Adrenal gland (tissue), 12 donors: Measurements from ENCODE around the gene CEP112. TPM values are rescaled to one million over a fixed set of nuclear protein-coding genes. Genes with fewer than 3 reads are reported as not detected.

Experiments
- DNase-seq, 7 donors: peaks; one replicate each; pipeline ENCODE4 v3.0.0-alpha.2; 2019 to 2020
- H3K27ac ChIP-seq, 5 donors: fragments of 200-600 bp; sonication (generic) in 4 of 5; 1 replicate in 3 of 5; 2 replicates in 2 of 5; pipeline versions ENCODE4 v1.5.1 to v1.8.0; 2016 to 2020; ENCODE audit warnings: mild to moderate bottlenecking in 1 of 5
- H3K27me3 ChIP-seq: fragments of 200-600 bp; 2 replicates; pipeline ENCODE4 v1.8.0; 2021
- H3K36me3 ChIP-seq, 2 donors: fragments of 200-600 bp; replicated peaks in 1 of 2; 1 replicate in 1 of 2; 2 replicates in 1 of 2; pipeline versions ENCODE4 v1.5.1 to v1.8.0; 2018 to 2022
- H3K4me1 ChIP-seq, 2 donors: fragments of 200-600 bp; replicated peaks in 1 of 2; 1 replicate in 1 of 2; 2 replicates in 1 of 2; pipeline versions ENCODE4 v1.5.1 to v1.8.0; 2018 to 2021
- H3K4me3 ChIP-seq, 4 donors: fragments of 200-600 bp; sonication (generic) in 3 of 4; one replicate each; pipeline ENCODE4 v1.5.1; 2016 to 2018
- H3K9me3 ChIP-seq, 3 donors: fragments of 200-600 bp; sonication (generic) in 1 of 3; replicated peaks in 1 of 3; 1 replicate in 2 of 3; 2 replicates in 1 of 3; pipeline versions ENCODE4 v1.5.1 to v1.8.0; 2016 to 2021
- POLR2A ChIP-seq, 2 donors: fragments of 450-650 bp; IDR thresholded peaks; one replicate each; pipeline ENCODE4 v1.6.1; 2017; ENCODE audit warnings: antibody characterized with exemption in 2 of 2, mild to moderate bottlenecking in 2 of 2, moderate library complexity in 1 of 2
- WGBS, 4 donors: extraction: QIAGEN DNeasy Blood & Tissue Kit in 2 of 4; methylation state at CpG; one replicate each; pipeline versions ENCODE4 v1.1.5 to v1.1.7; 2013 to 2017; 5-methylcytosine and 5-hydroxymethylcytosine counted together
- intact Hi-C, 2 donors: fragments of 100-400 bp; cut with DNase I; formaldehyde crosslinking; loops; one replicate each; pipeline versions ENCODE4 v1.14.1 to v1.15.0; 2022 to 2023
- polyA plus RNA-seq, 3 donors: library from polyadenylated mRNA; stranded (reverse); fragments of 200-250 nt in 2 of 3; fragments of 350-450 nt in 1 of 3; fragmentation: Illumina TruSeq in 1 of 3; extraction: RNeasy Lipid Tissue Mini Kit (QIAGEN cat#74804) in 1 of 3; gene quantifications; one replicate each; pipeline ENCODE4 v1.2.3, GENCODE V29; 2013 to 2014
- total RNA-seq, 9 donors: library from RNA; depleted of rRNA in 4 of 9; stranded (reverse); fragments of >200 nt in 4 of 9; fragments of 120-200 nt in 1 of 9; fragmentation: NEBNext Ultra II Directional in 1 of 9; extraction: Animal tissue kit (Norgen Biotek cat#: 25700) in 1 of 9; gene quantifications; one replicate each; pipeline versions ENCODE4 v1.1.0 to v1.2.4, GENCODE V29; 2013 to 2023
- TF ChIP-seq, protein P1 (sequence below), 6 experiments: fragments of 450-650 bp in 4 of 6; fragments of 200-600 bp in 2 of 6; sonication (generic) in 1 of 6; IDR thresholded peaks; 1 replicate in 5 of 6; 2 replicates in 1 of 6; pipeline versions ENCODE4 v1.5.1 to v1.8.0; 2016 to 2021; ENCODE audit warnings: antibody characterized with exemption in 6 of 6, mild to moderate bottlenecking in 2 of 6, moderate library complexity in 1 of 6
- donor health status: healthy with polysubstance abuse.
- donor health status: Bipolar disorder and iron deficiency.
- donor health status: DM: yes; HTN: yes; CAD: no.
- donor health status: DM: no; HTN: no; CAD: no.
- donor health status: DM: no; HTN: no; CAD: no.
- donor health status: DM: yes; HTN: yes; CAD: no.

CEP112 gene
- total and polyA plus RNA-seq, 12 donors, result 4.2 to 24.1 (median 9.6) TPM

DNA sequence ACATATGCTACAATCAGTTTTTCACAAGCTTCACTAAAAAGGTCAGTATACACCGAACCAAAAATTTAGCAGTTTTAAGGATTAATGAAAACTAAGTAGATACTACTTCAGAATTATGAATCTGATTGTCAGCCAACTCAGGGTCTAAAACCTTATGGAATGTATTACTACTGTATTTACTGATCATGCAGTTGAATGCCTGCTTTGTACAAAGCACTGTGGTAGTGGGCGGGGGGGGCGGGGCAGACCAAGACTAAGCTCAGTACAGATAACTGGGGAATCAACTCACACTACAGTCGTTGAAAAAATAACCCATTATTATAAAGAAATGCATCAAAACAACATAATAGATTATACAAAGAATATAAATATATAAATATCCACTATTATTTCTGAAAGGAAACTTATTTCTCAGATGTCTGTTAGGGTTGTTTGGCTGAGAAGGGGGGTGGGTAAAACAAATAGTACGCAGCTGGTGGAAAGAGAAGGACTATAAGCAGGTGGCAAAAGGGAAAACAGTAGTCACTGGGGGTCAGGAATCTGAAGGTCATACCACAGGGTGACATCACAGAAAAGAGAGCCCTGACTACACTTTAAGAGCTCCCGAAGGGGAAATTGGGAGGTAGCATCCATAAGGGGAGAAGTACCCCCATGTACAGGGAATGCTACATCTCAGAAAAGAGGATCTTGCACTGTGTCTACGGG, 521.1 kb downstream of the CEP112 start:
- no peaks in the 10 kb centered on the region for H3K9me3 ChIP-seq
- no peaks in the 10 kb centered on the region for H3K4me1 ChIP-seq
- no peak overlapping the region for H3K27ac ChIP-seq
- TF ChIP-seq POLR2A (IDR thresholded peaks at IDR 0.05), result no peak
- TF ChIP-seq, protein P1, sequence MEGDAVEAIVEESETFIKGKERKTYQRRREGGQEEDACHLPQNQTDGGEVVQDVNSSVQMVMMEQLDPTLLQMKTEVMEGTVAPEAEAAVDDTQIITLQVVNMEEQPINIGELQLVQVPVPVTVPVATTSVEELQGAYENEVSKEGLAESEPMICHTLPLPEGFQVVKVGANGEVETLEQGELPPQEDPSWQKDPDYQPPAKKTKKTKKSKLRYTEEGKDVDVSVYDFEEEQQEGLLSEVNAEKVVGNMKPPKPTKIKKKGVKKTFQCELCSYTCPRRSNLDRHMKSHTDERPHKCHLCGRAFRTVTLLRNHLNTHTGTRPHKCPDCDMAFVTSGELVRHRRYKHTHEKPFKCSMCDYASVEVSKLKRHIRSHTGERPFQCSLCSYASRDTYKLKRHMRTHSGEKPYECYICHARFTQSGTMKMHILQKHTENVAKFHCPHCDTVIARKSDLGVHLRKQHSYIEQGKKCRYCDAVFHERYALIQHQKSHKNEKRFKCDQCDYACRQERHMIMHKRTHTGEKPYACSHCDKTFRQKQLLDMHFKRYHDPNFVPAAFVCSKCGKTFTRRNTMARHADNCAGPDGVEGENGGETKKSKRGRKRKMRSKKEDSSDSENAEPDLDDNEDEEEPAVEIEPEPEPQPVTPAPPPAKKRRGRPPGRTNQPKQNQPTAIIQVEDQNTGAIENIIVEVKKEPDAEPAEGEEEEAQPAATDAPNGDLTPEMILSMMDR (IDR thresholded peaks at IDR 0.05), result no peak
- no peaks in the 10 kb centered on the region for H3K27me3 ChIP-seq
- H3K4me3 ChIP-seq, result no peak overlapping the region
- intact Hi-C loops, result no loop called here
- no peak for DNase-seq
- H3K36me3 ChIP-seq, result no peaks in the 10 kb centered on the region
- WGBS, 4 donors, result 86 to 91% (median 90%) methylated on average over 7 of the region's 7 CpGs

DNA sequence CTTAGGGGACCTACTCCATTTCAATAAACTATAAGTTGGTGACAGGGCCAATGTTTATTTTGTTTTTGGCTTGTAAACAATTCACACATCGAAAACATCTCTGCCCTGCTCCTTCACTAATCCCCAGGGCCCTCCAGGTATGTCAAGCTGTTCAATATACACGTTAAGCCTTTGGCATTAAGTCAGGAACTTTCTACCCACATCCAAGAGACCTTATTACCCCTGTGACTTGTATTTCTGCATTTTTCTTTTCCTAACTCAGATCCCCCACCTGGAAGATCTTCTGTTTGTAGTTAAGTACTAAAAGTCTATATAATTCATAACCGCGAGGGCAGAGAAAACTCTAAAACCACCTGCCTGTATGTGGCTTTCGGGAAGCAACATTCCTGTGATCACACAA, 523.7 kb downstream of the CEP112 start:
- no peak overlapping the region for H3K27ac ChIP-seq
- intact Hi-C loops, result no loop called here
- H3K27me3 ChIP-seq, result no peaks in the 10 kb centered on the region
- no peaks in the 10 kb centered on the region for H3K9me3 ChIP-seq
- WGBS, 4 donors, result 90 to 92% (median 91%) methylated on average over 5 of the region's 5 CpGs
- no peak for DNase-seq
- H3K4me3 ChIP-seq, result no peak overlapping the region
- no peaks in the 10 kb centered on the region for H3K36me3 ChIP-seq
- H3K4me1 ChIP-seq, result no peaks in the 10 kb centered on the region
- no peak for TF ChIP-seq POLR2A (IDR thresholded peaks at IDR 0.05)
- TF ChIP-seq, protein P1 (IDR thresholded peaks at IDR 0.05), result no peak

DNA sequence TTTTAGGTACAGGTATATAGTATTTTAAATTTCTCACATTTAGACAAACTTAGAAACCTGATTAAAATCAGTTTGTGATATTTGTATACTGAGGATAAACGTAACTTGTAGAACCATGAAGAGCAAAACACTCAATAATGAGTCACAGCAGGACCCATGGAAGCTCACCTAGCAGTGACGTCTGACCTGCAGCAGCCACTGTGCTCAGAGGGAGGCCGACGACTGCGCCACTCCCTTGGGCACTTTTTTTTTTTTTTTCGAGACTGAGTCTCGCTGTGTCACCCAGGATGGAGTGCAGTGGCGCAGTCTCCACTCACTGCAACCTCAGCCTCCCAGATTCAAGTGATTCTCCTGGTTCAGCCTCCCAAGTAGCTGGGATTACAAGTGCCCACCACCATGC, 524.3 kb downstream of the CEP112 start:
- no peaks in the 10 kb centered on the region for H3K4me1 ChIP-seq
- H3K36me3 ChIP-seq, result no peaks in the 10 kb centered on the region
- intact Hi-C loops, result no loop called here
- TF ChIP-seq, protein P1 (IDR thresholded peaks at IDR 0.05), result no peak
- no peak for TF ChIP-seq POLR2A (IDR thresholded peaks at IDR 0.05)
- no peaks in the 10 kb centered on the region for H3K9me3 ChIP-seq
- H3K27me3 ChIP-seq, result no peaks in the 10 kb centered on the region
- H3K4me3 ChIP-seq, result no peak overlapping the region
- WGBS, 4 donors, result 88 to 97% (median 93%) methylated on average over 6 to 8 of the region's 8 CpGs
- H3K27ac ChIP-seq, result no peak overlapping the region
- DNase-seq, result no peak

DNA sequence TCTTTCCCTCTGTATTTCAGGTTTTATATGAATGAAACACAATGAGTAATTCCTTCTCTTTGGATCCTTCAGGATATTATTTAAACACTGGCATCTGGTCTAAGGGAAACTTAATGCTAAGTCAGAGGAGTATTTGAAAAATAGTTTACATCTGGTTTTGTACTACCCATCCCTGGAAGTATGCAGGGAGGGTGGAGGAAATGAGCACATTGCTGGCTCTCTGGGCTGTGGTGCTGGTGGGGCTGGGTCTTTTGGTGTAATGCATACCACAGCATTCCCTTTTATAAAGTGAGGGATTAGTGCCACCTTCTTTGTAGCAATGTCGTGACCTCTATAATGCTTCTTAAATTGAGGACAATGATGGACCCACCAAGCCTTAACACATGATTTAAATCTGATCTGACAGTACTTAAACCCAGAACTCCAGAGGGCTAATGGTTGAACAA, 525.0 kb downstream of the CEP112 start:
- intact Hi-C loops, result no loop called here
- H3K27me3 ChIP-seq, result no peaks in the 10 kb centered on the region
- no peak overlapping the region for H3K4me3 ChIP-seq
- no peak for DNase-seq
- no peaks in the 10 kb centered on the region for H3K9me3 ChIP-seq
- H3K4me1 ChIP-seq, result no peaks in the 10 kb centered on the region
- TF ChIP-seq POLR2A (IDR thresholded peaks at IDR 0.05), result no peak
- TF ChIP-seq, protein P1 (IDR thresholded peaks at IDR 0.05), result no peak
- WGBS, 4 donors, result 84 to 95% (median 91%) methylated on average over 1 of the region's 1 CpG
- H3K36me3 ChIP-seq, result no peaks in the 10 kb centered on the region
- no peak overlapping the region for H3K27ac ChIP-seq
